IMR-90 (cell line): ENCODE measurements around the gene ARHGAP10. TPM values are rescaled to one million over a fixed set of nuclear protein-coding genes. Genes with fewer than 3 reads are reported as not detected.

Experiments used
- ATAC-seq: fragments of 200-7000 bp; cut with Tn5 transposase; 2 replicates; pipeline ENCODE4 v1.9.1; 2020; ENCODE audit warnings: low read depth, mild to moderate bottlenecking, moderate library complexity
- BruUV-seq: library from RNA; stranded (reverse); fragments of 400-500 nt; replicated peaks from 2 replicates; lab custom pipeline; 2021; lab: Mats Ljungman, UMichigan
- CTCF ChIA-PET: fragments of 300-600 bp; formaldehyde crosslinking; extraction: SDS; loops from one replicate; lab custom pipeline; 2021; ENCODE audit warnings: antibody characterized with exemption; lab: Yijun Ruan, JAX
- POLR2A ChIA-PET: fragments of 300-600 bp; sonication (Branson Sonifier 250); formaldehyde crosslinking; loops from one replicate; lab custom pipeline; 2022; ENCODE audit warnings: antibody characterized with exemption; ENCODE audit not compliant: unreplicated experiment; lab: Charles Lee
- DNase-seq: peaks from one replicate; pipeline ENCODE4 v3.0.0; 2013
- H2AFZ ChIP-seq: replicated peaks from 2 replicates; pipeline ENCODE3; 2013; ENCODE audit warnings: low read length, mild to moderate bottlenecking; ENCODE audit not compliant: poor library complexity
- H2AK5ac ChIP-seq: 2 replicates; pipeline ENCODE4 v1.6.1; 2013; ENCODE audit warnings: low read depth, low read length, inconsistent platforms
- H2AK9ac ChIP-seq: replicated peaks from 2 replicates; pipeline ENCODE3; 2013; ENCODE audit warnings: mild to moderate bottlenecking, low read depth, low read length, moderate library complexity; ENCODE audit not compliant: poor library complexity
- H2BK120ac ChIP-seq: 2 replicates; pipeline ENCODE4 v1.6.1; 2013; ENCODE audit warnings: low read depth, low read length, inconsistent platforms
- H2BK15ac ChIP-seq: 3 replicates; pipeline ENCODE4 v1.6.1; 2013; ENCODE audit warnings: low read depth, low read length, inconsistent platforms
- H2BK20ac ChIP-seq: 2 replicates; pipeline ENCODE4 v1.6.1; 2013; ENCODE audit warnings: low read depth, mild to moderate bottlenecking, inconsistent platforms, low read length, moderate library complexity
- H2BK5ac ChIP-seq: 2 replicates; pipeline ENCODE4 v1.6.1; 2013; ENCODE audit warnings: mild to moderate bottlenecking, low read depth, low read length, inconsistent platforms; ENCODE audit not compliant: poor library complexity, severe bottlenecking
- H3K14ac ChIP-seq: replicated peaks from 2 replicates; pipeline ENCODE4 v1.6.1; 2013; ENCODE audit warnings: low read depth, low read length, inconsistent platforms
- H3K18ac ChIP-seq: 2 replicates; pipeline ENCODE4 v1.6.1; 2013; ENCODE audit warnings: low read depth, low read length, control low read depth
- H3K23ac ChIP-seq: 2 replicates; pipeline ENCODE4 v1.6.1; 2013; ENCODE audit warnings: low read depth, low read length, inconsistent platforms
- H3K27ac ChIP-seq: 2 replicates; pipeline ENCODE4 v1.5.1; 2013; ENCODE audit warnings: mild to moderate bottlenecking, control low read depth, low read length; ENCODE audit not compliant: insufficient read depth
- H3K27me3 ChIP-seq: 2 replicates; pipeline ENCODE4 v1.6.1; 2013; ENCODE audit warnings: low read length; ENCODE audit not compliant: control insufficient read depth, insufficient read depth
- H3K36me3 ChIP-seq: 2 replicates; pipeline ENCODE4 v1.6.1; 2013; ENCODE audit warnings: low read length, mixed read lengths; ENCODE audit not compliant: control insufficient read depth, insufficient read depth
- H3K4ac ChIP-seq: 2 replicates; pipeline ENCODE4 v1.6.1; 2013; ENCODE audit warnings: low read depth, low read length, inconsistent platforms
- H3K4me1 ChIP-seq: 2 replicates; pipeline ENCODE4 v1.6.1; 2013; ENCODE audit warnings: low read length, mixed read lengths; ENCODE audit not compliant: control insufficient read depth, insufficient read depth
- H3K4me2 ChIP-seq: 2 replicates; pipeline ENCODE4 v1.6.1; 2013; ENCODE audit warnings: low read depth, mild to moderate bottlenecking, control low read depth, low read length, moderate library complexity
- H3K4me3 ChIP-seq: 2 replicates; pipeline ENCODE4 v1.5.1; 2013; ENCODE audit warnings: low read depth, mild to moderate bottlenecking, control low read depth, low read length, moderate library complexity; ENCODE audit not compliant: insufficient read depth
- H3K56ac ChIP-seq: 2 replicates; pipeline ENCODE4 v1.6.1; 2013; ENCODE audit warnings: low read length, inconsistent platforms; ENCODE audit not compliant: insufficient read depth; ENCODE audit errors: extremely low read depth
- H3K79me1 ChIP-seq, 2 experiments: 2 replicates each; pipeline ENCODE4 v1.6.1; 2013; ENCODE audit warnings: low read length in 2 of 2, inconsistent platforms in 1 of 2, low read depth in 1 of 2
- H3K9ac ChIP-seq: 2 replicates; pipeline ENCODE4 v1.6.1; 2013; ENCODE audit warnings: low read depth, low read length, control low read depth
- H3K9me1 ChIP-seq: 2 replicates; pipeline ENCODE4 v1.6.1; 2013; ENCODE audit warnings: low read length, inconsistent platforms; ENCODE audit not compliant: insufficient read depth
- H3K9me3 ChIP-seq: 2 replicates; pipeline ENCODE4 v1.6.1; 2013; ENCODE audit warnings: low read length; ENCODE audit not compliant: control insufficient read depth, insufficient read depth
- H4K20me1 ChIP-seq: 2 replicates; pipeline ENCODE4 v1.6.1; 2013; ENCODE audit warnings: low read length, inconsistent platforms; ENCODE audit not compliant: insufficient read depth
- H4K5ac ChIP-seq: 2 replicates; pipeline ENCODE4 v1.6.1; 2013; ENCODE audit warnings: mild to moderate bottlenecking, low read depth, low read length, control low read depth
- H4K8ac ChIP-seq, 2 experiments: 2 replicates each; pipeline ENCODE4 v1.6.1; 2013; ENCODE audit warnings: low read depth in 2 of 2, low read length in 2 of 2, control low read depth in 1 of 2, inconsistent platforms in 1 of 2
- H4K91ac ChIP-seq: 2 replicates; pipeline ENCODE4 v1.6.1; 2013; ENCODE audit warnings: low read depth, low read length, inconsistent platforms; ENCODE audit not compliant: insufficient read depth
- BHLHE40 ChIP-seq: fragments of 150-350 bp; IDR thresholded peaks from 2 replicates; pipeline ENCODE4 v1.6.1; 2016; ENCODE audit warnings: mild to moderate bottlenecking, low read depth, low read length
- CEBPB ChIP-seq: IDR thresholded peaks from 2 replicates; pipeline ENCODE4 v1.6.1; 2012; ENCODE audit warnings: low read depth, low read length, improper control_type of control experiment
- CHD1 ChIP-seq: IDR thresholded peaks from 2 replicates; pipeline ENCODE4 v1.6.1; 2012; ENCODE audit warnings: low read depth, low read length, improper control_type of control experiment
- ELK1 ChIP-seq: fragments of 150-350 bp; IDR thresholded peaks from 2 replicates; pipeline ENCODE4 v1.6.1; 2016; ENCODE audit warnings: low read depth, mild to moderate bottlenecking, low read length, moderate library complexity, borderline replicate concordance
- FOS ChIP-seq: fragments of 150-350 bp; IDR thresholded peaks from 2 replicates; pipeline ENCODE4 v1.6.1; 2016; ENCODE audit warnings: low read depth, low read length
- MAFK ChIP-seq: IDR thresholded peaks from 2 replicates; pipeline ENCODE4 v1.6.1; 2012; ENCODE audit warnings: low read depth, low read length, improper control_type of control experiment
- MAZ ChIP-seq: IDR thresholded peaks from 2 replicates; pipeline ENCODE4 v1.6.1; 2012; ENCODE audit warnings: low read depth, mild to moderate bottlenecking, low read length, improper control_type of control experiment, moderate library complexity, borderline replicate concordance
- MXI1 ChIP-seq: IDR thresholded peaks from 2 replicates; pipeline ENCODE4 v1.6.1; 2012; ENCODE audit warnings: low read depth, mild to moderate bottlenecking, low read length, moderate library complexity, borderline replicate concordance
- NFE2L2 ChIP-seq: fragments of 150-350 bp; IDR thresholded peaks from 2 replicates; pipeline ENCODE4 v1.6.1; 2016; ENCODE audit warnings: low read depth, mild to moderate bottlenecking, low read length
- POLR2A ChIP-seq: IDR thresholded peaks from 2 replicates; pipeline ENCODE4 v1.6.1; 2012; ENCODE audit warnings: mild to moderate bottlenecking, low read depth, low read length
- RAD21 ChIP-seq: IDR thresholded peaks from 2 replicates; pipeline ENCODE4 v1.6.1; 2012; ENCODE audit warnings: low read length, improper control_type of control experiment
- RCOR1 ChIP-seq: IDR thresholded peaks from 2 replicates; pipeline ENCODE4 v1.6.1; 2012; ENCODE audit warnings: mild to moderate bottlenecking, low read length, improper control_type of control experiment; ENCODE audit not compliant: insufficient replicate concordance
- RFX5 ChIP-seq: IDR thresholded peaks from 2 replicates; pipeline ENCODE4 v1.8.0; 2012; ENCODE audit warnings: low read depth, mild to moderate bottlenecking, low read length, moderate library complexity
- SMC3 ChIP-seq: fragments of 150-350 bp; IDR thresholded peaks from 2 replicates; pipeline ENCODE4 v1.6.1; 2016; ENCODE audit warnings: low read depth, mild to moderate bottlenecking, antibody characterized with exemption, low read length, moderate library complexity
- WGBS, 2 experiments: methylation state at CpG; one replicate each; pipeline versions ENCODE4 v1.1.5 to v1.1.7; 2013; ENCODE audit warnings: missing lambda C conversion rate in 2 of 2; ENCODE audit not compliant: insufficient read length in 1 of 2; ENCODE audit errors: extremely low coverage in 2 of 2; 5-methylcytosine and 5-hydroxymethylcytosine counted together
- dilution Hi-C: fragments of 300-500 bp; cut with HindIII; formaldehyde crosslinking; loops from one replicate; pipeline ENCODE4 v1.14.3; 2018; ENCODE audit warnings: low sequenced_read_pairs; ENCODE audit not compliant: unreplicated experiment
- in situ Hi-C: fragments of 300-500 bp; cut with MboI; formaldehyde crosslinking; loops from 3 replicates; pipeline ENCODE4 v1.14.3; 2019; ENCODE audit warnings: low sequenced_read_pairs, inconsistent platforms, mixed read lengths
- intact Hi-C: fragments of 100-400 bp; cut with micrococcal nuclease; formaldehyde crosslinking; loops from 2 replicates; pipeline ENCODE4 v1.10.0; 2022
- polyA plus RNA-seq, 3 experiments: library from polyadenylated mRNA; depleted of rRNA; stranded (reverse); fragments of >200 nt; gene quantifications; 2 replicates each; pipeline ENCODE4 v1.2.3, GENCODE V29; 2012; ENCODE audit warnings: low replicate concordance in 1 of 3
- total RNA-seq: library from RNA; depleted of rRNA; stranded (reverse); fragments of >200 nt; gene quantifications from 2 replicates; pipeline ENCODE4 v1.2.3, GENCODE V29; 2012
- TF ChIP-seq, protein P1 (sequence below): fragments of 150-350 bp; IDR thresholded peaks from 2 replicates; pipeline ENCODE4 v1.6.1; 2017; ENCODE audit warnings: mild to moderate bottlenecking, antibody characterized with exemption, low read length, low read depth
- TF ChIP-seq, protein P2 (sequence below): conservative IDR thresholded peaks from 2 replicates; pipeline ENCODE4 v1.5.1; 2012; ENCODE audit warnings: mild to moderate bottlenecking, low read depth, low read length, improper control_type of control experiment

ARHGAP10 gene
- total and polyA plus RNA-seq, 2 of the 4 experiments (the other 2 are of a cell fraction), result 27.1 to 29.4 TPM

- in situ Hi-C loops, result no loop called here
- Histone ChIP-seq H3K56ac (no peak overlapping the region), H2AK9ac (no peak overlapping the region), H3K18ac (no peak overlapping the region), H3K79me1 (peaks cover 47 to 75% of the 10 kb centered on the region in 2 experiments), H4K20me1 (peaks cover 48% of the 10 kb centered on the region), H4K5ac (no peak overlapping the region), H3K4me3 (no peak overlapping the region), H2BK5ac (no peak overlapping the region), H2AK5ac (no peak overlapping the region), H4K8ac (no peak overlapping the region), H3K4ac (no peak overlapping the region), H3K27me3 (no peaks in the 10 kb centered on the region), H2BK20ac (no peak overlapping the region), H2BK120ac (no peak overlapping the region), H3K4me1 (peaks cover 23% of the 10 kb centered on the region), H3K9me3 (no peaks in the 10 kb centered on the region), H3K23ac (no peak overlapping the region), H2AFZ (no peak overlapping the region), H2BK15ac (no peak overlapping the region), H3K27ac (no peak overlapping the region), H3K14ac (no peak overlapping the region), H3K9ac (no peak overlapping the region), H4K91ac (no peak overlapping the region), H3K9me1 (peaks cover 19% of the 10 kb centered on the region), H3K4me2 (no peak overlapping the region), H3K36me3 (no peaks in the 10 kb centered on the region)
- DNase-seq (peak; percentile 23), ATAC-seq (no peak)
- intact Hi-C loops, result no loop called here
- ChIA-PET CTCF (interaction anchor here (0.7 kb wide), 1 partner anchor 305 kb away, joined by 4 read pairs; no protein-coding TSS in a partner anchor), POLR2A (no interaction called here)
- no TSS peak for BruUV-seq
- TF ChIP-seq ELK1, result no peak
- no peak for TF ChIP-seq MAZ
- no peak for TF ChIP-seq CHD1
- TF ChIP-seq SMC3, result no peak
- no peak for TF ChIP-seq MAFK
- no peak for TF ChIP-seq FOS
- no peak for TF ChIP-seq RCOR1
- TF ChIP-seq, protein P1, sequence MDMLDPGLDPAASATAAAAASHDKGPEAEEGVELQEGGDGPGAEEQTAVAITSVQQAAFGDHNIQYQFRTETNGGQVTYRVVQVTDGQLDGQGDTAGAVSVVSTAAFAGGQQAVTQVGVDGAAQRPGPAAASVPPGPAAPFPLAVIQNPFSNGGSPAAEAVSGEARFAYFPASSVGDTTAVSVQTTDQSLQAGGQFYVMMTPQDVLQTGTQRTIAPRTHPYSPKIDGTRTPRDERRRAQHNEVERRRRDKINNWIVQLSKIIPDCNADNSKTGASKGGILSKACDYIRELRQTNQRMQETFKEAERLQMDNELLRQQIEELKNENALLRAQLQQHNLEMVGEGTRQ, result no peak
- no peak for TF ChIP-seq BHLHE40
- no peak for TF ChIP-seq NFE2L2
- TF ChIP-seq, protein P2, sequence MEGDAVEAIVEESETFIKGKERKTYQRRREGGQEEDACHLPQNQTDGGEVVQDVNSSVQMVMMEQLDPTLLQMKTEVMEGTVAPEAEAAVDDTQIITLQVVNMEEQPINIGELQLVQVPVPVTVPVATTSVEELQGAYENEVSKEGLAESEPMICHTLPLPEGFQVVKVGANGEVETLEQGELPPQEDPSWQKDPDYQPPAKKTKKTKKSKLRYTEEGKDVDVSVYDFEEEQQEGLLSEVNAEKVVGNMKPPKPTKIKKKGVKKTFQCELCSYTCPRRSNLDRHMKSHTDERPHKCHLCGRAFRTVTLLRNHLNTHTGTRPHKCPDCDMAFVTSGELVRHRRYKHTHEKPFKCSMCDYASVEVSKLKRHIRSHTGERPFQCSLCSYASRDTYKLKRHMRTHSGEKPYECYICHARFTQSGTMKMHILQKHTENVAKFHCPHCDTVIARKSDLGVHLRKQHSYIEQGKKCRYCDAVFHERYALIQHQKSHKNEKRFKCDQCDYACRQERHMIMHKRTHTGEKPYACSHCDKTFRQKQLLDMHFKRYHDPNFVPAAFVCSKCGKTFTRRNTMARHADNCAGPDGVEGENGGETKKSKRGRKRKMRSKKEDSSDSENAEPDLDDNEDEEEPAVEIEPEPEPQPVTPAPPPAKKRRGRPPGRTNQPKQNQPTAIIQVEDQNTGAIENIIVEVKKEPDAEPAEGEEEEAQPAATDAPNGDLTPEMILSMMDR, result no peak
- no peak for TF ChIP-seq POLR2A
- TF ChIP-seq MXI1, result no peak
- no peak for TF ChIP-seq RAD21
- no peak for TF ChIP-seq RFX5
- TF ChIP-seq CEBPB, result no peak
- dilution Hi-C loops, result no loop called here
- no CpG with 5 or more reads among the region's 2 CpGs for WGBS, 2 experiments
These were observed 57.7 kb downstream of the ARHGAP10 start for GRCh38 chr4:147789596-147789995.
